Measurements from ENCODE around the gene DIO1.

DNA sequence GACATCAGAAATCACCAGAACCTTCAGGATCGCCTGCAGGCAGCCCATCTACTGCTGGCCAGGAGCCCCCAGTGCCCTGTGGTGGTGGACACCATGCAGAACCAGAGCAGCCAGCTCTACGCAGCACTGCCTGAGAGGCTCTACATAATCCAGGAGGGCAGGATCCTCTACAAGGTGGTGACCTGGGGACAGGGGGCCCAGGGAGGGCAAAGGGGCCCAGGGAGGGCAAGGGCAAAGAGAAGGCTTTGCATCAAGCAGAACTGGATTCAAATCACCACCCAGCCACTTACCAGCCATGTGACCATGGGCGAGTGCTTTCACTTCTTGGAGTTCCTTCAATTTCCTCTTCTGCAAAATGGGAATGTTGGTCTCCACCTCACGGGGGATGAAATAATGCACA lies 12.1 kb downstream of the DIO1 start:
- TF ChIP-seq POLR2AphosphoS5 (IDR thresholded peaks at IDR 0.05; ENCODE audit: low read depth, low read length) (no peak), SIN3A (IDR thresholded peaks at IDR 0.05; ENCODE audit: borderline replicate concordance, insufficient read depth, low read depth, low read length) (no peak), TCF7L2 (IDR thresholded peaks at IDR 0.05; ENCODE audit: low read depth, low read length) (no peak)
- TF ChIP-seq, protein P1, sequence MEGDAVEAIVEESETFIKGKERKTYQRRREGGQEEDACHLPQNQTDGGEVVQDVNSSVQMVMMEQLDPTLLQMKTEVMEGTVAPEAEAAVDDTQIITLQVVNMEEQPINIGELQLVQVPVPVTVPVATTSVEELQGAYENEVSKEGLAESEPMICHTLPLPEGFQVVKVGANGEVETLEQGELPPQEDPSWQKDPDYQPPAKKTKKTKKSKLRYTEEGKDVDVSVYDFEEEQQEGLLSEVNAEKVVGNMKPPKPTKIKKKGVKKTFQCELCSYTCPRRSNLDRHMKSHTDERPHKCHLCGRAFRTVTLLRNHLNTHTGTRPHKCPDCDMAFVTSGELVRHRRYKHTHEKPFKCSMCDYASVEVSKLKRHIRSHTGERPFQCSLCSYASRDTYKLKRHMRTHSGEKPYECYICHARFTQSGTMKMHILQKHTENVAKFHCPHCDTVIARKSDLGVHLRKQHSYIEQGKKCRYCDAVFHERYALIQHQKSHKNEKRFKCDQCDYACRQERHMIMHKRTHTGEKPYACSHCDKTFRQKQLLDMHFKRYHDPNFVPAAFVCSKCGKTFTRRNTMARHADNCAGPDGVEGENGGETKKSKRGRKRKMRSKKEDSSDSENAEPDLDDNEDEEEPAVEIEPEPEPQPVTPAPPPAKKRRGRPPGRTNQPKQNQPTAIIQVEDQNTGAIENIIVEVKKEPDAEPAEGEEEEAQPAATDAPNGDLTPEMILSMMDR (IDR thresholded peaks at IDR 0.05) = no peak
- TF ChIP-seq, protein P2, sequence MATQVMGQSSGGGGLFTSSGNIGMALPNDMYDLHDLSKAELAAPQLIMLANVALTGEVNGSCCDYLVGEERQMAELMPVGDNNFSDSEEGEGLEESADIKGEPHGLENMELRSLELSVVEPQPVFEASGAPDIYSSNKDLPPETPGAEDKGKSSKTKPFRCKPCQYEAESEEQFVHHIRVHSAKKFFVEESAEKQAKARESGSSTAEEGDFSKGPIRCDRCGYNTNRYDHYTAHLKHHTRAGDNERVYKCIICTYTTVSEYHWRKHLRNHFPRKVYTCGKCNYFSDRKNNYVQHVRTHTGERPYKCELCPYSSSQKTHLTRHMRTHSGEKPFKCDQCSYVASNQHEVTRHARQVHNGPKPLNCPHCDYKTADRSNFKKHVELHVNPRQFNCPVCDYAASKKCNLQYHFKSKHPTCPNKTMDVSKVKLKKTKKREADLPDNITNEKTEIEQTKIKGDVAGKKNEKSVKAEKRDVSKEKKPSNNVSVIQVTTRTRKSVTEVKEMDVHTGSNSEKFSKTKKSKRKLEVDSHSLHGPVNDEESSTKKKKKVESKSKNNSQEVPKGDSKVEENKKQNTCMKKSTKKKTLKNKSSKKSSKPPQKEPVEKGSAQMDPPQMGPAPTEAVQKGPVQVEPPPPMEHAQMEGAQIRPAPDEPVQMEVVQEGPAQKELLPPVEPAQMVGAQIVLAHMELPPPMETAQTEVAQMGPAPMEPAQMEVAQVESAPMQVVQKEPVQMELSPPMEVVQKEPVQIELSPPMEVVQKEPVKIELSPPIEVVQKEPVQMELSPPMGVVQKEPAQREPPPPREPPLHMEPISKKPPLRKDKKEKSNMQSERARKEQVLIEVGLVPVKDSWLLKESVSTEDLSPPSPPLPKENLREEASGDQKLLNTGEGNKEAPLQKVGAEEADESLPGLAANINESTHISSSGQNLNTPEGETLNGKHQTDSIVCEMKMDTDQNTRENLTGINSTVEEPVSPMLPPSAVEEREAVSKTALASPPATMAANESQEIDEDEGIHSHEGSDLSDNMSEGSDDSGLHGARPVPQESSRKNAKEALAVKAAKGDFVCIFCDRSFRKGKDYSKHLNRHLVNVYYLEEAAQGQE (IDR thresholded peaks at IDR 0.05; ENCODE audit: insufficient read depth in 1 of 2, low read depth in 2 of 2, low read length in 1 of 2) = no peak

Measured in Panc1 (cell line).